GM12891 (cell line): Measurements from ENCODE around the gene NOTCH2.

Experiments
- PAX5 ChIP-seq: IDR thresholded peaks from 2 replicates; pipeline ENCODE4 v1.6.1; 2011; ENCODE audit warnings: low read length, moderate library complexity, mild to moderate bottlenecking; ENCODE audit not compliant: insufficient read depth, severe bottlenecking
- POLR2A ChIP-seq: IDR thresholded peaks from 2 replicates; pipeline ENCODE4 v1.6.1; 2011; ENCODE audit warnings: low read depth, low read length, control low read depth
- POLR2AphosphoS5 ChIP-seq: IDR thresholded peaks from 2 replicates; pipeline ENCODE4 v1.6.1; 2011; ENCODE audit warnings: low read depth, low read length, control low read depth
- POU2F2 ChIP-seq: IDR thresholded peaks from 2 replicates; pipeline ENCODE4 v1.6.1; 2011; ENCODE audit warnings: low read depth, mild to moderate bottlenecking, control low read depth, low read length, moderate library complexity
- SPI1 ChIP-seq: IDR thresholded peaks from 2 replicates; pipeline ENCODE4 v1.6.1; 2011; ENCODE audit warnings: low read depth, low read length, control low read depth
- TAF1 ChIP-seq: IDR thresholded peaks from 2 replicates; pipeline ENCODE4 v1.6.1; 2011; ENCODE audit warnings: low read depth, low read length, control low read depth

DNA sequence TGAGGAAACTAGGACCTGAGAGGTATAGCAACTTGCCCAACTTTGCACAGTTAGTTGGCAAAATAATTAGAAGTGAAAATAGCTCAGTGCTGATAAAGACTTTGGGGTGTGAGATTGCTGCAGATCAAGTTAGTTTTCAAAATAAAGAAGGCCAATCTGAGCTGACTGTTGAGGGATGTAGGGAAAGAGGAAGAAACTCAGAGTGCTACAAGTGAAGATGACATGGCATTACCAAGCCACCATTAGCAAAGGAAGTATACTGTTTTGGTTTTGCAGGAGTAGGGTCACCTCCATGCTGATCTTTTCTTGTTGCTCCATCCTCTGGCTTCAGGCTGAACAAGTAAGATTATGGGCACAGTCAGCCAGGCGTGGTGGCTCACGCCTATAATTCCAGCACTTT, 94.5 kb downstream of the NOTCH2 start:
- TF ChIP-seq TAF1 (no peak), POLR2AphosphoS5 (no peak), POLR2A (no peak), PAX5 (no peak), SPI1 (no peak), POU2F2 (no peak)
